Loucy (cell line): Measurements from ENCODE around the gene CMTR2.

Experiments used
- CTCF ChIP-seq: fragments of 200-600 bp; sonication (generic); conservative IDR thresholded peaks from 2 replicates; pipeline ENCODE4 v1.5.1; 2014; ENCODE audit warnings: mild to moderate bottlenecking, antibody characterized with exemption, low read length
- EZH2phosphoT487 ChIP-seq: fragments of 200-600 bp; IDR thresholded peaks from 2 replicates; pipeline ENCODE4 v1.6.1; 2018; ENCODE audit warnings: antibody characterized with exemption, mild to moderate bottlenecking, moderate library complexity, borderline replicate concordance

DNA sequence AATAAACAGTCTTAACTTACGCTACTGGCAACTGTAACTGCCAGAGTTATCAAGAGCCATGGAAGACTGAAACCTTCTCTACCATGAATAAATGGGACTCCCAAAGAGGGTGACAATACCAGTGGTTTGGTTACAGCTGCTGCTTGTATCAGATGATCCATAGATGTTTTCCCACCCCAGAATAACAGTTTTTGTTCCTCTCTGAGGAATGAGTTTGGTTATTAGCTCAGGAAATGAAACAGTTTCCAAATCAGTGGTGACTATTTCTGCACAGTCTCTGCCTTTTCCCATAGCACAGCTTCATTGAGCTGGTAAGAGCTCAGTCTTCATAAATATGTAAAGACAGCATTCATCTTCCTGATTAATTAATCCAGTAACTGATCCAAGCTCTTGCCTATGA, 44.7 kb downstream of the CMTR2 start:
- TF ChIP-seq CTCF (no peak), EZH2phosphoT487 (no peak)
